SK-N-SH treated with all-trans-retinoic acid at 6 μM for 48 hours (cell line): ENCODE data around the gene IRAK1BP1.

ENCODE experiments used
- CSDC2 ChIP-seq: fragments of 250-450 bp; sonication (Bioruptor Pico); IDR thresholded peaks from 2 replicates; pipeline ENCODE4 v1.5.0; 2020; ENCODE audit warnings: mild to moderate bottlenecking, moderate library complexity
- GLIS3 ChIP-seq: fragments of 250-450 bp; sonication (Bioruptor Pico); IDR thresholded peaks from 2 replicates; pipeline ENCODE4 v1.5.0; 2020; ENCODE audit warnings: mild to moderate bottlenecking, moderate library complexity
- ISL1 ChIP-seq: fragments of 250-450 bp; sonication (Bioruptor Pico); IDR thresholded peaks from 2 replicates; pipeline ENCODE4 v2.1.2; 2022; ENCODE audit warnings: mild to moderate bottlenecking, moderate library complexity
- PATZ1 ChIP-seq: fragments of 250-450 bp; sonication (Bioruptor Pico); IDR thresholded peaks from 2 replicates; pipeline ENCODE4 v1.8.0; 2020; ENCODE audit warnings: mild to moderate bottlenecking, moderate library complexity, borderline replicate concordance
- POU6F1 ChIP-seq: fragments of 250-450 bp; sonication (Bioruptor Pico); IDR thresholded peaks from 2 replicates; pipeline ENCODE4 v1.8.0; 2021; ENCODE audit warnings: low read depth, mild to moderate bottlenecking, moderate library complexity, borderline replicate concordance
- PPARA ChIP-seq: fragments of 250-450 bp; sonication (Bioruptor Pico); IDR thresholded peaks from 2 replicates; pipeline ENCODE4 v1.5.0; 2020; ENCODE audit warnings: mild to moderate bottlenecking, borderline replicate concordance
- RARB ChIP-seq: fragments of 250-450 bp; sonication (Bioruptor Pico); IDR thresholded peaks from 2 replicates; pipeline ENCODE4 v1.8.0; 2021; ENCODE audit warnings: mild to moderate bottlenecking, moderate library complexity
- SNAI2 ChIP-seq: fragments of 250-450 bp; sonication (Bioruptor Pico); IDR thresholded peaks from 2 replicates; pipeline ENCODE4 v1.5.0; 2020; ENCODE audit warnings: mild to moderate bottlenecking, moderate library complexity
- TSHZ2 ChIP-seq: fragments of 250-450 bp; sonication (Bioruptor Pico); IDR thresholded peaks from 2 replicates; pipeline ENCODE4 v1.5.0; 2020; ENCODE audit warnings: mild to moderate bottlenecking, moderate library complexity
- ZFP3 ChIP-seq: fragments of 250-450 bp; sonication (Bioruptor Pico); IDR thresholded peaks from 2 replicates; pipeline ENCODE4 v1.5.0; 2020; ENCODE audit warnings: mild to moderate bottlenecking, moderate library complexity
- ZNF70 ChIP-seq: fragments of 450-650 bp; formaldehyde crosslinking; IDR thresholded peaks from 2 replicates; pipeline ENCODE4 v1.5.0; 2020; ENCODE audit warnings: mild to moderate bottlenecking, moderate library complexity

GRCh38 chr6:78868116-78868515 is 765 bp downstream of the IRAK1BP1 start:
- no peak for TF ChIP-seq ZFP3 (CRISPR knock-in tag)
- TF ChIP-seq ISL1 (CRISPR knock-in tag) = no peak
- no peak for TF ChIP-seq POU6F1 (CRISPR knock-in tag)
- no peak for TF ChIP-seq SNAI2 (CRISPR knock-in tag)
- no peak for TF ChIP-seq PPARA (CRISPR knock-in tag)
- TF ChIP-seq PATZ1 (CRISPR knock-in tag) = no peak
- no peak for TF ChIP-seq RARB (CRISPR knock-in tag)
- no peak for TF ChIP-seq TSHZ2 (CRISPR knock-in tag)
- TF ChIP-seq CSDC2 (CRISPR knock-in tag) = no peak
- no peak for TF ChIP-seq GLIS3 (CRISPR knock-in tag)
- TF ChIP-seq ZNF70 (CRISPR knock-in tag) = no peak
